Measurements from ENCODE around the gene IGFBP1. TPM values are rescaled to one million over a fixed set of nuclear protein-coding genes. Genes with fewer than 3 reads are reported as not detected.
A peak's percentile ranks its signal among the peaks of the same experiment; 100 is the strongest.

IGFBP1 gene
- total and polyA plus RNA-seq, 2 of the 13 experiments (the other 11 are each of a cell fraction or from before 2014, with no cell fraction given) = 5.4 to 885 TPM

DNA sequence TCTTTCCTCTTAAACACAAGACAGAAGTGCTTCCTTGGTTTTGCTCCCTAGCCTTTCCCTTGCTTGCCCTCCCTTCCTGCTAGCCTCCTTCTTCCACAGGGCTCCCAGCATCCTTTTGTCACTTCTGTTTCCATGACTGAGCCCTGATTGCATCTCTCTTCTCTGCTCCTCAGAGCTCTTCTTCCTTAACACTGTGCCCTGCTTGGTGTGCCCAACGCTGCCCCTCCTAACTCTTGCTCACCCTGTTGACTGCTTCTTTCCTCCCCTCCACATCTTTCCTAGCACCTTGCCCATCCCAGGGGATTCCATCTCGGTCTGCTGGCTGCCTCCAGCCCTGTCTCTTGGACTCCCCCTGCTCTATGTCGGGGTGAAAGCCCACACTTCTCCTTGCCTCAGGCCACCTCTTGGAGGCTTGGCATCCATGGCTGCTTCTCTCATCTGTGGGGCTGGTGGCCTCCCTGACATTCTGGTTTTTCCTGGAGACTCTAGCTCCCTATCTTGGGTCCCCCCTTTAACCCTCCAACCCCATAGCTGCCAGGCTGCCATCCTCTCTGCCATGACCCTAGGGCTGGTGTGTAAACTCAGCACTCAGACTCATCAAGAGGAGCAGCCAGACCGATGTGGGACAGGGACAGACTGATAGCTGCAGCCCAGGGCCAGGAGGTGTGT, 5.8 kb downstream of the IGFBP1 start (continued):
- no peak for TF ChIP-seq FOSL2 (CRISPR knock-in tag; IDR thresholded peaks at IDR 0.05)
- TF ChIP-seq KAT2B (IDR thresholded peaks at IDR 0.05; ENCODE audit: borderline replicate concordance, low read depth, low read length) = no peak
- no peak for TF ChIP-seq MAFF (IDR thresholded peaks at IDR 0.05; ENCODE audit: low read depth, low read length)
- no peak; the same call in 1 of the 2 replicates for TF ChIP-seq ZNF460 (CRISPR knock-in tag; IDR thresholded peaks at IDR 0.05; ENCODE audit: borderline replicate concordance)
- TF ChIP-seq, protein P1, sequence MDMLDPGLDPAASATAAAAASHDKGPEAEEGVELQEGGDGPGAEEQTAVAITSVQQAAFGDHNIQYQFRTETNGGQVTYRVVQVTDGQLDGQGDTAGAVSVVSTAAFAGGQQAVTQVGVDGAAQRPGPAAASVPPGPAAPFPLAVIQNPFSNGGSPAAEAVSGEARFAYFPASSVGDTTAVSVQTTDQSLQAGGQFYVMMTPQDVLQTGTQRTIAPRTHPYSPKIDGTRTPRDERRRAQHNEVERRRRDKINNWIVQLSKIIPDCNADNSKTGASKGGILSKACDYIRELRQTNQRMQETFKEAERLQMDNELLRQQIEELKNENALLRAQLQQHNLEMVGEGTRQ (IDR thresholded peaks at IDR 0.05; ENCODE audit: low read depth, low read length) = no peak
- TF ChIP-seq, protein P1 (CRISPR knock-in tag; IDR thresholded peaks at IDR 0.05; ENCODE audit: borderline replicate concordance) = no peak
- TF ChIP-seq, protein P2, sequence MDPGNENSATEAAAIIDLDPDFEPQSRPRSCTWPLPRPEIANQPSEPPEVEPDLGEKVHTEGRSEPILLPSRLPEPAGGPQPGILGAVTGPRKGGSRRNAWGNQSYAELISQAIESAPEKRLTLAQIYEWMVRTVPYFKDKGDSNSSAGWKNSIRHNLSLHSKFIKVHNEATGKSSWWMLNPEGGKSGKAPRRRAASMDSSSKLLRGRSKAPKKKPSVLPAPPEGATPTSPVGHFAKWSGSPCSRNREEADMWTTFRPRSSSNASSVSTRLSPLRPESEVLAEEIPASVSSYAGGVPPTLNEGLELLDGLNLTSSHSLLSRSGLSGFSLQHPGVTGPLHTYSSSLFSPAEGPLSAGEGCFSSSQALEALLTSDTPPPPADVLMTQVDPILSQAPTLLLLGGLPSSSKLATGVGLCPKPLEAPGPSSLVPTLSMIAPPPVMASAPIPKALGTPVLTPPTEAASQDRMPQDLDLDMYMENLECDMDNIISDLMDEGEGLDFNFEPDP (CRISPR knock-in tag; conservative IDR thresholded peaks at IDR 0.05) = no peak
- peak; percentile 5; the same call in 1 of the 2 replicates for TF ChIP-seq GATAD1 (CRISPR knock-in tag; IDR thresholded peaks at IDR 0.05)
- TF ChIP-seq KLF6 (CRISPR knock-in tag; IDR thresholded peaks at IDR 0.05) = no peak
- no peak for TF ChIP-seq ZNF207 (IDR thresholded peaks at IDR 0.05; ENCODE audit: borderline replicate concordance)
- no peak for TF ChIP-seq ZNF256 (CRISPR knock-in tag; conservative IDR thresholded peaks at IDR 0.05)
- no peak for TF ChIP-seq ZNF850 (CRISPR knock-in tag; conservative IDR thresholded peaks at IDR 0.05)
- no peak for TF ChIP-seq ZNF101 (CRISPR knock-in tag; IDR thresholded peaks at IDR 0.05; ENCODE audit: borderline replicate concordance, low read depth)
- TF ChIP-seq ZNF160 (CRISPR knock-in tag; IDR thresholded peaks at IDR 0.05) = peak; percentile 26; the same call in 1 of the 2 replicates
- no peak for TF ChIP-seq MAFG (CRISPR knock-in tag; IDR thresholded peaks at IDR 0.05)
- TF ChIP-seq CBX1 (IDR thresholded peaks at IDR 0.05; ENCODE audit: low read depth) = no peak
- TF ChIP-seq SNRNP70 (IDR thresholded peaks at IDR 0.05; ENCODE audit: low read depth, low read length) = no peak
- peak; percentile 50 for TF ChIP-seq ZNF441 (CRISPR knock-in tag; IDR thresholded peaks at IDR 0.05; ENCODE audit: borderline replicate concordance)
- TF ChIP-seq CEBPB (IDR thresholded peaks at IDR 0.05; ENCODE audit: borderline replicate concordance, low read depth, low read length) = no peak
- peak; percentile 85; the same call in 1 of the 2 replicates for TF ChIP-seq ZNF598 (CRISPR knock-in tag; IDR thresholded peaks at IDR 0.05; ENCODE audit: borderline replicate concordance)
- TF ChIP-seq SMYD3 (CRISPR knock-in tag; IDR thresholded peaks at IDR 0.05) = peak; percentile 26; the same call in 1 of the 2 replicates
- TF ChIP-seq RELA (CRISPR knock-in tag; IDR thresholded peaks at IDR 0.05) = no peak
- no peak for TF ChIP-seq KLF11 (CRISPR knock-in tag; IDR thresholded peaks at IDR 0.05)
- no peak for TF ChIP-seq ZNF331 (CRISPR knock-in tag; IDR thresholded peaks at IDR 0.05)
- TF ChIP-seq, protein P3, sequence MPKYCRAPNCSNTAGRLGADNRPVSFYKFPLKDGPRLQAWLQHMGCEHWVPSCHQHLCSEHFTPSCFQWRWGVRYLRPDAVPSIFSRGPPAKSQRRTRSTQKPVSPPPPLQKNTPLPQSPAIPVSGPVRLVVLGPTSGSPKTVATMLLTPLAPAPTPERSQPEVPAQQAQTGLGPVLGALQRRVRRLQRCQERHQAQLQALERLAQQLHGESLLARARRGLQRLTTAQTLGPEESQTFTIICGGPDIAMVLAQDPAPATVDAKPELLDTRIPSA (CRISPR knock-in tag; IDR thresholded peaks at IDR 0.05; ENCODE audit: borderline replicate concordance) = no peak
- TF ChIP-seq HOXA7 (CRISPR knock-in tag; IDR thresholded peaks at IDR 0.05) = peak; percentile 36; the same call in 1 of the 2 replicates
- TF ChIP-seq ZNF121 (CRISPR knock-in tag; IDR thresholded peaks at IDR 0.05) = no peak; the same call in 1 of the 2 replicates
- TF ChIP-seq ZNF143 (CRISPR knock-in tag; IDR thresholded peaks at IDR 0.05) = no peak
- TF ChIP-seq ERF (CRISPR knock-in tag; IDR thresholded peaks at IDR 0.05) = peak; percentile 81
- no peak for TF ChIP-seq CEBPG (CRISPR knock-in tag; IDR thresholded peaks at IDR 0.05)

All from HepG2 (cell line).